ENCODE measurements around the gene GSC2. TPM values are rescaled to one million over a fixed set of nuclear protein-coding genes. Genes with fewer than 3 reads are reported as not detected.

GSC2 gene
- total and polyA plus RNA-seq, 2 of the 8 experiments (the other 6 are each of a cell fraction or from before 2014, with no cell fraction given), result 0.17 to 0.48 TPM

- ChIA-PET CTCF (ENCODE audit: partially characterized antibody) (interaction anchor here (1.5 to 2.1 kb wide), 3 partner anchors 10 to 16 kb away, joined by 3 to 7 read pairs (median 4); partner anchors contain the start of gene DGCR2), POLR2A (ENCODE audit: partially characterized antibody) (interaction anchor here (3.6 to 5.3 kb wide), 2 partner anchors 9 to 12 kb away, joined by 15 to 24 read pairs; partner anchors contain the start of genes DGCR2 and ESS2)
- Histone ChIP-seq H2BK20ac (ENCODE audit: low read length) (no peak overlapping the region), H3K23ac (ENCODE audit: insufficient read length) (no peak overlapping the region), H3K36me3 (ENCODE audit: control insufficient read depth in 2 of 4, insufficient read depth in 4 of 4, low read length in 3 of 4) (peaks cover 2 to 19% (median 5%) of the 10 kb centered on the region in 4 experiments; a peak in 5 of 8 replicates), H3K4ac (replicated peaks; ENCODE audit: insufficient read length, low read depth, low read length) (no peak overlapping the region), H3K4me2 (ENCODE audit: insufficient read depth in 1 of 2, low read depth in 2 of 2, low read length in 2 of 2) (no peak overlapping the region), H2BK120ac (replicated peaks; ENCODE audit: low read depth, low read length) (no peak overlapping the region), H3K9ac (replicated peaks in 1 of 4; ENCODE audit: extremely low read depth in 1 of 4, low read depth in 3 of 4, low read length in 3 of 4) (no peak overlapping the region; a peak in 1 of 7 replicates), H2BK12ac (ENCODE audit: low read depth, low read length) (no peak overlapping the region), H2AK5ac (ENCODE audit: low read depth, low read length) (no peak overlapping the region), H3K56ac (replicated peaks; ENCODE audit: insufficient read length, low read depth, low read length) (no peak overlapping the region), H4K5ac (ENCODE audit: insufficient read length, low read depth, low read length) (no peak overlapping the region), H3K79me1 (ENCODE audit: low read depth, low read length) (no peaks in the 10 kb centered on the region), H4K20me1 (replicated peaks in 1 of 2; ENCODE audit: control insufficient read depth in 1 of 2, insufficient read depth in 2 of 2, low read length in 2 of 2) (peaks cover 3 to 4% of the 10 kb centered on the region in 2 experiments), H3K4me3 (ENCODE audit: extremely low read depth in 1 of 4, insufficient read depth in 2 of 4, low read depth in 3 of 4, low read length in 4 of 4) (no peak overlapping the region), H3K27me3 (replicated peaks in 1 of 4; ENCODE audit: control insufficient read depth in 3 of 4, extremely low read depth in 1 of 4, insufficient read depth in 3 of 4, low read length in 3 of 4) (0 out of 7 replicates have a peak, but pooled peaks cover 0 to 2% (median under 1%) of the 10 kb centered on the region in 4 experiments), H2AFZ (ENCODE audit: low read length) (no peak overlapping the region), H3K27ac (ENCODE audit: low read depth, low read length) (no peak overlapping the region), H2BK15ac (ENCODE audit: low read length) (no peak overlapping the region), H3K4me1 (replicated peaks in 1 of 4; ENCODE audit: control insufficient read depth in 3 of 4, insufficient read depth in 4 of 4, low read length in 3 of 4) (no peaks in the 10 kb centered on the region), H3K79me2 (ENCODE audit: control insufficient read depth in 1 of 2, insufficient read depth in 2 of 2, low read length in 2 of 2) (no peaks in the 10 kb centered on the region), H3K18ac (ENCODE audit: extremely low read depth, low read length) (no peak overlapping the region), H4K91ac (replicated peaks; ENCODE audit: insufficient read length, low read length) (no peak overlapping the region), H3K9me3 (ENCODE audit: insufficient read depth in 2 of 2, low read depth in 1 of 2, low read length in 1 of 2) (no peaks in the 10 kb centered on the region), H3K14ac (ENCODE audit: insufficient read length) (no peak overlapping the region), H3K23me2 (ENCODE audit: low read depth, low read length) (no peaks in the 10 kb centered on the region), H2BK5ac (ENCODE audit: low read depth, low read length) (peak overlapping the region; percentile 2; the same call in 1 of the 2 replicates), H4K8ac (ENCODE audit: extremely low read depth, insufficient read depth, low read length) (peak overlapping the region; percentile 29; the same call in 1 of the 2 replicates)
- TF ChIP-seq SP2 (IDR thresholded peaks at IDR 0.05; ENCODE audit: low read length) (no peak), RFX5 (IDR thresholded peaks at IDR 0.05; ENCODE audit: borderline replicate concordance, low read depth, low read length) (no peak)
- FAIRE-seq (no peak), DNase-seq (ENCODE audit: low read depth in 1 of 2, low spot score in 2 of 2) (no peak)
- 94% methylated on average over 19 of the region's 19 CpGs; no CpG with 5 or more reads in 1 of the 2 experiments for WGBS, 2 experiments (ENCODE audit: extremely low coverage in 1 of 2, insufficient coverage in 1 of 2, insufficient read length in 1 of 2, insufficient replicate concordance in 2 of 2, low coverage in 1 of 2, low lambda C conversion rate in 2 of 2, missing lambda C conversion rate in 1 of 2)
These were observed 18.4 kb downstream of the GSC2 start for GRCh38 chr22:19131685-19132015.

Data from H1 (cell line).